Muscle layer of duodenum (tissue), 2 donors: ENCODE results near the gene TOR4A.

Source experiments
- H3K27ac ChIP-seq: one replicate; pipeline ENCODE4 v1.7.0; 2013; ENCODE audit warnings: mild to moderate bottlenecking, low read length
- H3K27me3 ChIP-seq: one replicate; pipeline ENCODE4 v1.7.0; 2013; ENCODE audit warnings: low read depth, mild to moderate bottlenecking, control low read depth, low read length
- H3K36me3 ChIP-seq, 2 donors: one replicate each; pipeline ENCODE4 v1.7.0; 2013; ENCODE audit warnings: low read length in 2 of 2, control low read depth in 1 of 2, mild to moderate bottlenecking in 1 of 2; ENCODE audit not compliant: insufficient read depth in 2 of 2, control insufficient read depth in 1 of 2
- H3K4me1 ChIP-seq, 2 donors: one replicate each; pipeline ENCODE4 v1.7.0; 2013; ENCODE audit warnings: low read length in 2 of 2, mild to moderate bottlenecking in 2 of 2, control low read depth in 1 of 2, moderate library complexity in 1 of 2; ENCODE audit not compliant: insufficient read depth in 2 of 2, control insufficient read depth in 1 of 2
- H3K4me3 ChIP-seq, 2 donors: one replicate each; pipeline ENCODE4 v1.7.0; 2013; ENCODE audit warnings: low read length in 2 of 2, low read depth in 1 of 2, mild to moderate bottlenecking in 1 of 2
- H3K9me3 ChIP-seq, 2 donors: one replicate each; pipeline ENCODE4 v1.7.0; 2013; ENCODE audit warnings: low read length in 2 of 2, control low read depth in 1 of 2, mild to moderate bottlenecking in 1 of 2; ENCODE audit not compliant: control insufficient read depth in 1 of 2
- donor health status: healthy.

Gene TOR4A

GRCh38 chr9:137301081-137301947 is 23.8 kb downstream of the TOR4A start:
- H3K4me1 ChIP-seq, result peaks cover 0 to 45% of the 10 kb centered on the region in 2 donors
- peaks cover 30% of the 10 kb centered on the region for H3K27me3 ChIP-seq
- H3K9me3 ChIP-seq, result no peaks in the 10 kb centered on the region
- no peaks in the 10 kb centered on the region for H3K36me3 ChIP-seq
- H3K27ac ChIP-seq, result peak overlapping the region; percentile 77
- peak overlapping the region; percentile 60 for H3K4me3 ChIP-seq

- Histone ChIP-seq H3K36me3 (no peaks in the 10 kb centered on the region), H3K27ac (peak within 1 kb of the TSS; percentile 74), H3K9me3 (no peaks in the 10 kb centered on the region), H3K4me1 (peaks cover 0 to 45% of the 10 kb centered on the region in 2 donors), H3K27me3 (peaks cover 26% of the 10 kb centered on the region), H3K4me3 (peak within 1 kb of the TSS; percentile 39 to 60)
Measured at GRCh38 chr9:137302118-137302448, 24.6 kb downstream of the TOR4A start, which contains the start of gene NRARP. TSS of gene NRARP (minus strand) at chr9:137302271. CDS start at chr9:137301928, 343 bp downstream.

GRCh38 chr9:137302449-137303150 is 25.1 kb downstream of the TOR4A start:
- Histone ChIP-seq H3K36me3 (no peaks in the 10 kb centered on the region), H3K4me3 (peak overlapping the region in 1 of 2 donors; percentile 52), H3K27me3 (peaks cover 23% of the 10 kb centered on the region), H3K9me3 (no peaks in the 10 kb centered on the region), H3K27ac (peak overlapping the region; percentile 74), H3K4me1 (peaks cover 0 to 50% of the 10 kb centered on the region in 2 donors)

- Histone ChIP-seq H3K27me3 (peaks cover 19% of the 10 kb centered on the region), H3K4me3 (peak overlapping the region in 1 of 2 donors; percentile 52), H3K36me3 (no peaks in the 10 kb centered on the region), H3K9me3 (no peaks in the 10 kb centered on the region), H3K27ac (peak overlapping the region; percentile 74), H3K4me1 (peaks cover 0 to 51% of the 10 kb centered on the region in 2 donors)
Measured at GRCh38 chr9:137303151-137303892, 25.8 kb downstream of the TOR4A start.

- no peaks in the 10 kb centered on the region for H3K9me3 ChIP-seq
- no peak overlapping the region for H3K27ac ChIP-seq
- peaks cover 14% of the 10 kb centered on the region for H3K27me3 ChIP-seq
- H3K4me1 ChIP-seq, result peaks cover 0 to 51% of the 10 kb centered on the region in 2 donors
- no peak overlapping the region for H3K4me3 ChIP-seq
- no peaks in the 10 kb centered on the region for H3K36me3 ChIP-seq
Measured at GRCh38 chr9:137303893-137304382, 26.4 kb downstream of the TOR4A start.

- Histone ChIP-seq H3K27ac (no peak overlapping the region), H3K9me3 (no peaks in the 10 kb centered on the region), H3K27me3 (peaks cover 10% of the 10 kb centered on the region), H3K36me3 (no peaks in the 10 kb centered on the region), H3K4me1 (peaks cover 0 to 51% of the 10 kb centered on the region in 2 donors), H3K4me3 (peak overlapping the region in 1 of 2 donors; percentile 28)
Measured at GRCh38 chr9:137304383-137305059, 27.0 kb downstream of the TOR4A start.

- Histone ChIP-seq H3K9me3 (no peaks in the 10 kb centered on the region), H3K27me3 (peaks cover 5% of the 10 kb centered on the region), H3K4me3 (peak overlapping the region in 1 of 2 donors; percentile 28), H3K4me1 (peaks cover 0 to 48% of the 10 kb centered on the region in 2 donors), H3K36me3 (no peaks in the 10 kb centered on the region), H3K27ac (peak overlapping the region; percentile 23)
Measured at GRCh38 chr9:137305060-137305797, 27.7 kb downstream of the TOR4A start.

- Histone ChIP-seq H3K4me3 (peak overlapping the region in 1 of 2 donors; percentile 28), H3K27me3 (peaks cover 5% of the 10 kb centered on the region), H3K36me3 (no peaks in the 10 kb centered on the region), H3K9me3 (no peaks in the 10 kb centered on the region), H3K27ac (peak overlapping the region; percentile 23), H3K4me1 (peaks cover 0 to 42% of the 10 kb centered on the region in 2 donors)
Measured at GRCh38 chr9:137305798-137306065, 28.2 kb downstream of the TOR4A start.

- Histone ChIP-seq H3K9me3 (no peaks in the 10 kb centered on the region), H3K4me1 (peaks cover 0 to 38% of the 10 kb centered on the region in 2 donors), H3K36me3 (no peaks in the 10 kb centered on the region), H3K27ac (peak overlapping the region; percentile 23), H3K4me3 (peak overlapping the region in 1 of 2 donors; percentile 28), H3K27me3 (peaks cover 5% of the 10 kb centered on the region)
Measured at GRCh38 chr9:137306066-137306849, 28.7 kb downstream of the TOR4A start.

GRCh38 chr9:137306850-137307254 is 29.3 kb downstream of the TOR4A start:
- Histone ChIP-seq H3K36me3 (no peaks in the 10 kb centered on the region), H3K27me3 (peaks cover 5% of the 10 kb centered on the region), H3K4me3 (no peak overlapping the region), H3K9me3 (no peaks in the 10 kb centered on the region), H3K4me1 (peaks cover 0 to 34% of the 10 kb centered on the region in 2 donors), H3K27ac (no peak overlapping the region)
